Mucosa of descending colon (tissue), 3 donors: ENCODE data around the gene FHL3. TPM values are rescaled to one million over a fixed set of nuclear protein-coding genes. Genes with fewer than 3 reads are reported as not detected.

Experiments used
- ATAC-seq: fragments of 200-7000 bp; cut with Tn5 transposase; one replicate; pipeline ENCODE4 v1.9.1; 2020; ENCODE audit warnings: mild to moderate bottlenecking, moderate library complexity
- DNase-seq, 3 donors: peaks; one replicate each; pipeline ENCODE4 v3.0.0-alpha.2; 2020
- H3K36me3 ChIP-seq: fragments of 200-600 bp; one replicate; pipeline ENCODE4 v1.8.0; 2021; ENCODE audit warnings: low read depth, mild to moderate bottlenecking
- H3K4me1 ChIP-seq: fragments of 200-600 bp; one replicate; pipeline ENCODE4 v1.8.0; 2021; ENCODE audit warnings: low read depth, mild to moderate bottlenecking
- H3K4me3 ChIP-seq: fragments of 200-600 bp; one replicate; pipeline ENCODE4 v1.8.0; 2021; ENCODE audit warnings: mild to moderate bottlenecking
- H3K9me3 ChIP-seq: fragments of 200-600 bp; one replicate; pipeline ENCODE4 v1.8.0; 2021; ENCODE audit warnings: mild to moderate bottlenecking
- CTCF ChIP-seq: fragments of 200-600 bp; IDR thresholded peaks from one replicate; pipeline ENCODE4 v1.8.0; 2022; ENCODE audit warnings: antibody characterized with exemption, mild to moderate bottlenecking
- intact Hi-C, 2 donors: fragments of 100-400 bp; cut with DNase I in 1 of 2; cut with micrococcal nuclease in 1 of 2; formaldehyde crosslinking; loops; one replicate each; pipeline versions ENCODE4 v1.11.0 to v1.11.1; 2022; cut with DNase I, micrococcal nuclease
- total RNA-seq, 3 donors: library from RNA; stranded (reverse); fragmentation: NEBNext Ultra II Directional in 2 of 3; extraction: Animal tissue kit (Norgen Biotek cat#: 25700) in 2 of 3; gene quantifications; one replicate each; pipeline versions ENCODE4 v1.2.1 to v1.2.4, GENCODE V29; 2021 to 2023
- donor health status: DM: no; HTN: no; CAD: no; lungs with moderate emphysema.
- donor health status: DM: no; HTN: no; CAD: no.
- donor health status: DM: no; HTN: yes; CAD: no.

Gene FHL3
- total RNA-seq, 3 donors from 2014 or later, result 2.0 to 34.1 (median 8.7) TPM

DNA sequence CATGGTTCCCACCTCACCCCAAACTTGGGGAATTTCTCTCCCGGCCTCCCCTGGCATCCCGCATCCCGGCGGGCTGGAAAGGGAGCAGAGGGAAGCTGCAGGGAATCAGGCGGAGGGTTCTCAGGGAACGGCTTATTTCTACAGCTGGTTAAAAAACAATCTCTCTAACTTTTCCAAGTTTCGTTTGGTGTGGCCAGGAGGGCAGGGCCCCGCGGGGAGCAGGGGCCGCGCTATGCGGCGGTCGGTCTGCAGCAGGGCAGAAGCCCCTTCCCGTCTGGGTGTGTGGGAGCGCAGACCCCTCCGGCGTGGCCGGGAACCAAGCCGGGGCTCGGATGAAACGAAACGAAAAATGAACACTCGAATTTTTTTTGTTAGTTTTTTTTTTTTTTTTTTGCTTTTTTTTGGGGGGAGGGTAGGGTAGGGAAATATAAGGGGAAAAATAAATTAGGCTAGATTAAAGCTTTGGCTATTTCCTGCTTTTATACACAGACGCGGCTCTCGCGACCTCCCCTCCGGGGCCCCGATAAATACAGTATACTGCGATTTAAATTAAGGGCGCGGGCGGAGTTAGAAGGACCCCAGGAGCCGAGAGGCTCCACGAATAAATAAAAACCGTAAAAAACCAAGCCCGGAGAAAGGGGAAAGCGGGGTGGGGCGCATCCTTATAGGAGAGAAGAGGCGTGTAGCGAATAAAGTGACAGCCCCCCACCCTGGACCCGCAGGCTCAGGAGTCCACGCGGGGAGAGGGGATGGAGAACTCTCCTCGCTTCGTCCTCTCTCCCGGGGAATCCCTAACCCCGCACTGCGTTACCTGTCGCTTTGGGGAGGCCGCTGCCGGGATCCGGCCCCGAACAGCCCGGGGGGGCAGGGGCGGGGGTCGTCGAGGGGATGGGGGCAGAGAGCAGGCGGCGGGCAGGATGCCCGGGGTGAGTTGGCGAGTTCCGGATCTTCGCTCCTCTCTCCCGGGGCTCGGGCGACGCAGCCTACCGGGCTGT is 39.2 kb upstream of the FHL3 start:
- no peak for TF ChIP-seq CTCF
- Histone ChIP-seq H3K36me3 (no peaks in the 10 kb centered on the region), H3K4me1 (peaks cover 11% of the 10 kb centered on the region), H3K4me3 (no peak overlapping the region), H3K9me3 (no peaks in the 10 kb centered on the region)
- DNase-seq, result no peak
- ATAC-seq, result no peak
- intact Hi-C loops, result loop anchor here in 1 of 2 donors (10.0 kb wide), 1 partner anchor 790 kb away; no protein-coding TSS in a partner anchor

- ATAC-seq, result no peak
- TF ChIP-seq CTCF, result no peak
- intact Hi-C loops, result loop anchor here in 1 of 2 donors (10.0 kb wide), 1 partner anchor 792 kb away; no protein-coding TSS in a partner anchor
Observed at GRCh38 chr1:38043036-38043747, 37.9 kb upstream of the FHL3 start.

GRCh38 chr1:38041936-38042834 is 36.9 kb upstream of the FHL3 start:
- H3K4me1 ChIP-seq, result peaks cover 11% of the 10 kb centered on the region
- no peak for TF ChIP-seq CTCF
- intact Hi-C loops, result loop anchor here in 1 of 2 donors (10.0 kb wide), 1 partner anchor 793 kb away; no protein-coding TSS in a partner anchor

More at GRCh38 chr1:38043036-38043747, 37.9 kb upstream of the FHL3 start:
- Histone ChIP-seq H3K9me3 (no peaks in the 10 kb centered on the region), H3K36me3 (no peaks in the 10 kb centered on the region), H3K4me1 (peaks cover 11% of the 10 kb centered on the region), H3K4me3 (no peak overlapping the region)
- DNase-seq, result no peak

GRCh38 chr1:38039331-38040088 is 34.2 kb upstream of the FHL3 start:
- ATAC-seq, result no peak
- no peak for TF ChIP-seq CTCF
- no peak overlapping the region for H3K4me3 ChIP-seq
- no peak for DNase-seq
- H3K36me3 ChIP-seq, result no peaks in the 10 kb centered on the region
- no peaks in the 10 kb centered on the region for H3K4me1 ChIP-seq
- H3K9me3 ChIP-seq, result no peaks in the 10 kb centered on the region
- intact Hi-C loops, result loop anchor here in 1 of 2 donors (10.0 kb wide), 1 partner anchor 795 kb away; no protein-coding TSS in a partner anchor

More at GRCh38 chr1:38041936-38042834, 36.9 kb upstream of the FHL3 start:
- H3K9me3 ChIP-seq, result no peaks in the 10 kb centered on the region
- H3K36me3 ChIP-seq, result no peaks in the 10 kb centered on the region
- no peak for ATAC-seq
- DNase-seq, result no peak
- no peak overlapping the region for H3K4me3 ChIP-seq
